ENCODE results near the gene OTOL1. TPM values are rescaled to one million over a fixed set of nuclear protein-coding genes. Genes with fewer than 3 reads are reported as not detected.
"Not testable (repeated sequence)": the region's sequence is repeated elsewhere in the genome, so short reads cannot be mapped to it uniquely, and the experiment has no call there.

OTOL1 gene
- total and polyA plus RNA-seq, 2 donors (not counting 3 experiments of a cell fraction or from before 2014, with no cell fraction given) = not detected

DNA sequence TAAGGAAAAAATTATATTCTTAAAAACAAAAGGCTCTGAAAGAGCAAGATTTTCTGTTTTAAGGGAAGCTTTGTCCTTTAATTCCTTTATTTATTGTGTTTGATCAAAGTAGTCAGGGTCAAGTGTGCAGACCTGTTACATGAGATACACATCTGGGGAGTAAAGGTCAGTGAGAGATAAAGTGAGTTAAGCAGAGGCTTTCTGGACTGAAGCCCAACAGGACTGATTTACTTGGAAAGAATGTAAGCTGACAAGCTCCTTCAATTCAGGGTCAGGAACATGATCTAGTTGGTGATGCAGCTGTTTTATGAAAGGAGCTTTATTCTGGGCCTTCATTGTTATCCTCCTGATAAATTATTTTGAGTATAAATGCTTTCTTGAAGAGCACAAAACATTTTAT is 20.7 kb upstream of the OTOL1 start:
- Histone ChIP-seq H3K27ac (ENCODE audit: insufficient read depth, low read depth, low read length) (no peak overlapping the region), H3K79me2 (ENCODE audit: control insufficient read depth, insufficient read depth, low read length) (no peaks in the 10 kb centered on the region), H3K9me3 (replicated peaks; ENCODE audit: control insufficient read depth, insufficient read depth, low read length) (no peaks in the 10 kb centered on the region), H3K4me3 (replicated peaks in 1 of 3; ENCODE audit: insufficient read depth in 1 of 3, low read depth in 1 of 3, low read length in 3 of 3) (no peak overlapping the region), H3K9me1 (replicated peaks; ENCODE audit: control insufficient read depth, extremely low read depth, insufficient read depth, low read length) (no peaks in the 10 kb centered on the region), H3K36me3 (ENCODE audit: control insufficient read depth in 2 of 2, extremely low read depth in 1 of 2, insufficient read depth in 2 of 2, low read length in 2 of 2) (no peaks in the 10 kb centered on the region), H3K4me1 (ENCODE audit: control insufficient read depth, extremely low read depth, insufficient read depth, low read length) (no peaks in the 10 kb centered on the region), H3K27me3 (ENCODE audit: control insufficient read depth in 2 of 2, insufficient read depth in 2 of 2, low read length in 2 of 2) (no peaks in the 10 kb centered on the region), H3K4me2 (ENCODE audit: insufficient read depth, low read length) (no peak overlapping the region), H3K9ac (replicated peaks; ENCODE audit: extremely low read depth, insufficient read depth, low read length) (no peak overlapping the region), H2AFZ (ENCODE audit: low read depth, low read length) (no peak overlapping the region), H4K20me1 (replicated peaks; ENCODE audit: control insufficient read depth, extremely low read depth, insufficient read depth, low read length) (no peaks in the 10 kb centered on the region)
- dilution Hi-C loops (cut with MboI; ENCODE audit: extremely low pct_ligation_motif_present, low sequenced_read_pairs) (no loop called here), intact Hi-C loops (cut with micrococcal nuclease) (no loop called here)
- POLR2A ChIA-PET = no interaction called here
- no TSS peak for BruUV-seq (replicated peaks)
- CTCF ChIA-PET = no interaction called here
- TF ChIP-seq POLR2AphosphoS5 (IDR thresholded peaks at IDR 0.05; ENCODE audit: insufficient read depth, low read depth, low read length) (no peak), GATA2 (IDR thresholded peaks at IDR 0.05; ENCODE audit: insufficient read depth, insufficient read length, low read depth, low read length) (no peak), EZH2 (IDR thresholded peaks at IDR 0.05; ENCODE audit: borderline replicate concordance, low read depth, low read length, severe bottlenecking) (no peak)
- TF ChIP-seq, protein P1, sequence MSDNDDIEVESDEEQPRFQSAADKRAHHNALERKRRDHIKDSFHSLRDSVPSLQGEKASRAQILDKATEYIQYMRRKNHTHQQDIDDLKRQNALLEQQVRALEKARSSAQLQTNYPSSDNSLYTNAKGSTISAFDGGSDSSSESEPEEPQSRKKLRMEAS (IDR thresholded peaks at IDR 0.05; ENCODE audit: insufficient read depth, insufficient read length) = no peak
- TF ChIP-seq, protein P2, sequence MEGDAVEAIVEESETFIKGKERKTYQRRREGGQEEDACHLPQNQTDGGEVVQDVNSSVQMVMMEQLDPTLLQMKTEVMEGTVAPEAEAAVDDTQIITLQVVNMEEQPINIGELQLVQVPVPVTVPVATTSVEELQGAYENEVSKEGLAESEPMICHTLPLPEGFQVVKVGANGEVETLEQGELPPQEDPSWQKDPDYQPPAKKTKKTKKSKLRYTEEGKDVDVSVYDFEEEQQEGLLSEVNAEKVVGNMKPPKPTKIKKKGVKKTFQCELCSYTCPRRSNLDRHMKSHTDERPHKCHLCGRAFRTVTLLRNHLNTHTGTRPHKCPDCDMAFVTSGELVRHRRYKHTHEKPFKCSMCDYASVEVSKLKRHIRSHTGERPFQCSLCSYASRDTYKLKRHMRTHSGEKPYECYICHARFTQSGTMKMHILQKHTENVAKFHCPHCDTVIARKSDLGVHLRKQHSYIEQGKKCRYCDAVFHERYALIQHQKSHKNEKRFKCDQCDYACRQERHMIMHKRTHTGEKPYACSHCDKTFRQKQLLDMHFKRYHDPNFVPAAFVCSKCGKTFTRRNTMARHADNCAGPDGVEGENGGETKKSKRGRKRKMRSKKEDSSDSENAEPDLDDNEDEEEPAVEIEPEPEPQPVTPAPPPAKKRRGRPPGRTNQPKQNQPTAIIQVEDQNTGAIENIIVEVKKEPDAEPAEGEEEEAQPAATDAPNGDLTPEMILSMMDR (IDR thresholded peaks at IDR 0.05; ENCODE audit: extremely low read depth in 1 of 2, insufficient read depth in 1 of 2, low read depth in 1 of 2, low read length in 2 of 2) = no peak
- DNase-seq (ENCODE audit: low read depth, low spot score) = no peak
- FAIRE-seq = no peak

DNA sequence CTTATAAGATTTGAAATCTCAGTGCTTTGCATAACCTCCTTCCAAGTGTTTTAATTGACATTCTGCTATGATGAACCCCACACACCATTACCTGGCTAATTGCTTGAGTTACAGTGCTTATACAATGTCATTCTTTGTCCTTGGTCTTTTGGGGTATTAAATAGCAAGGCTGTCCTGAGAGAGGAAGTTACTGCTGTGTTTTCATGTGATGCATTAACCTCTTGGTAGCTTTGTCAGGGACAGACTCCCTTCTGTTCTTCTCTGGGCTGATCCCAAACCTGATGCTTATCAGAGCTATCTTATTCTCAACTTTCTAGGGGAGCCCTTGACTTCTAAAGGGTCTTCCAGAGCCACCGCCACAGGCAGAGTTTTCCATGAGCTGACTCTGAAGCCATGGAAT is 12.4 kb upstream of the OTOL1 start:
- H3K4me2 ChIP-seq (ENCODE audit: insufficient read depth, low read length) = no peak overlapping the region
- no peak overlapping the region for H3K9ac ChIP-seq (replicated peaks; ENCODE audit: extremely low read depth, insufficient read depth, low read length)
- FAIRE-seq (no peak), DNase-seq (ENCODE audit: low read depth, low spot score) (no peak)
- H3K4me3 ChIP-seq (replicated peaks in 1 of 3; ENCODE audit: insufficient read depth in 1 of 3, low read depth in 1 of 3, low read length in 3 of 3) = no peak overlapping the region
- H4K20me1 ChIP-seq (replicated peaks; ENCODE audit: control insufficient read depth, extremely low read depth, insufficient read depth, low read length) = no peaks in the 10 kb centered on the region
- H3K4me1 ChIP-seq (ENCODE audit: control insufficient read depth, extremely low read depth, insufficient read depth, low read length) = no peaks in the 10 kb centered on the region
- no peaks in the 10 kb centered on the region for H3K79me2 ChIP-seq (ENCODE audit: control insufficient read depth, insufficient read depth, low read length)
- no peaks in the 10 kb centered on the region for H3K36me3 ChIP-seq (ENCODE audit: control insufficient read depth in 2 of 2, extremely low read depth in 1 of 2, insufficient read depth in 2 of 2, low read length in 2 of 2)
- H3K9me3 ChIP-seq (replicated peaks; ENCODE audit: control insufficient read depth, insufficient read depth, low read length) = no peaks in the 10 kb centered on the region
- H3K27me3 ChIP-seq (ENCODE audit: control insufficient read depth in 2 of 2, insufficient read depth in 2 of 2, low read length in 2 of 2) = no peaks in the 10 kb centered on the region
- H3K9me1 ChIP-seq (replicated peaks; ENCODE audit: control insufficient read depth, extremely low read depth, insufficient read depth, low read length) = no peaks in the 10 kb centered on the region
- H3K27ac ChIP-seq (ENCODE audit: insufficient read depth, low read depth, low read length) = no peak overlapping the region
- intact Hi-C loops (cut with micrococcal nuclease) = no loop called here
- BruUV-seq (replicated peaks) = no TSS peak
- no peak overlapping the region for H2AFZ ChIP-seq (ENCODE audit: low read depth, low read length)
- dilution Hi-C loops (cut with MboI; ENCODE audit: extremely low pct_ligation_motif_present, low sequenced_read_pairs) = no loop called here
- ChIA-PET POLR2A (no interaction called here), CTCF (no interaction called here)
- TF ChIP-seq POLR2AphosphoS5 (IDR thresholded peaks at IDR 0.05; ENCODE audit: insufficient read depth, low read depth, low read length) = no peak
- TF ChIP-seq MYC (IDR thresholded peaks at IDR 0.05; ENCODE audit: low read depth, low read length) = no peak
- TF ChIP-seq POLR2A (IDR thresholded peaks at IDR 0.05; ENCODE audit: low read depth, low read length) = no peak
- TF ChIP-seq JUN (IDR thresholded peaks at IDR 0.05; ENCODE audit: borderline replicate concordance, insufficient read depth, insufficient read length, low read depth) = no peak
- no peak for TF ChIP-seq FOS (IDR thresholded peaks at IDR 0.05; ENCODE audit: borderline replicate concordance, insufficient read depth, low read length)
- TF ChIP-seq GATA2 (IDR thresholded peaks at IDR 0.05; ENCODE audit: insufficient read depth, insufficient read length, low read depth, low read length) = no peak
- TF ChIP-seq, protein P1 (IDR thresholded peaks at IDR 0.05; ENCODE audit: insufficient read depth, insufficient read length) = no peak

DNA sequence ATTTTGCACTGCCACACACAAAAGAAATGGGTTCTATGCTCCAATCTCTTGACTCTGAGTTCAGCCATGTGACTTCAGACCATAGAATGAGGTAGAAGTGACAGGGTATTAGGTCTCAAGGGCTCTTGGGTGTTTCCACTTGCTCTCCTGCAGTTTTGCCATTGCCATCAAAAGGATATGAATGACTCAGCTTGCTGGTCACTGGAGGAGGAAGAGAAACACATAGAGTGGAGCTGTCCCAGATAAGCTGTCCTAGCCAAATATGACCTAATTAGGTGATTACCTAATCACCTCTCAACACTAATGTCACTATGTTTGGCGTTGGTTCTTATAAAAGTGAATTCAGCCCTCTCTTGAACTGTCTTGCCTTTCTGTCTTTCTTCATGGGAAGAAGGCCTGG is 8.3 kb upstream of the OTOL1 start:
- H3K9ac ChIP-seq (replicated peaks; ENCODE audit: extremely low read depth, insufficient read depth, low read length); H3K36me3 ChIP-seq (ENCODE audit: control insufficient read depth in 2 of 2, extremely low read depth in 1 of 2, insufficient read depth in 2 of 2, low read length in 2 of 2); H3K4me1 ChIP-seq (ENCODE audit: control insufficient read depth, extremely low read depth, insufficient read depth, low read length); H3K9me1 ChIP-seq (replicated peaks; ENCODE audit: control insufficient read depth, extremely low read depth, insufficient read depth, low read length); H3K79me2 ChIP-seq (ENCODE audit: control insufficient read depth, insufficient read depth, low read length); CTCF ChIA-PET; H3K4me3 ChIP-seq (replicated peaks in 1 of 3; ENCODE audit: insufficient read depth in 1 of 3, low read depth in 1 of 3, low read length in 3 of 3); DNase-seq (ENCODE audit: low read depth, low spot score); POLR2A ChIA-PET; dilution Hi-C loops (cut with MboI; ENCODE audit: extremely low pct_ligation_motif_present, low sequenced_read_pairs); H2AFZ ChIP-seq (ENCODE audit: low read depth, low read length); H3K27me3 ChIP-seq (ENCODE audit: control insufficient read depth in 2 of 2, insufficient read depth in 2 of 2, low read length in 2 of 2); H3K9me3 ChIP-seq (replicated peaks; ENCODE audit: control insufficient read depth, insufficient read depth, low read length); H3K27ac ChIP-seq (ENCODE audit: insufficient read depth, low read depth, low read length); intact Hi-C loops (cut with micrococcal nuclease); BruUV-seq (replicated peaks); H4K20me1 ChIP-seq (replicated peaks; ENCODE audit: control insufficient read depth, extremely low read depth, insufficient read depth, low read length); H3K4me2 ChIP-seq (ENCODE audit: insufficient read depth, low read length): not testable (repeated sequence)
- peak; percentile 52 for FAIRE-seq

Measured in endothelial cell of umbilical vein (primary cell).